ENCODE data around the gene ADAD1.

DNA sequence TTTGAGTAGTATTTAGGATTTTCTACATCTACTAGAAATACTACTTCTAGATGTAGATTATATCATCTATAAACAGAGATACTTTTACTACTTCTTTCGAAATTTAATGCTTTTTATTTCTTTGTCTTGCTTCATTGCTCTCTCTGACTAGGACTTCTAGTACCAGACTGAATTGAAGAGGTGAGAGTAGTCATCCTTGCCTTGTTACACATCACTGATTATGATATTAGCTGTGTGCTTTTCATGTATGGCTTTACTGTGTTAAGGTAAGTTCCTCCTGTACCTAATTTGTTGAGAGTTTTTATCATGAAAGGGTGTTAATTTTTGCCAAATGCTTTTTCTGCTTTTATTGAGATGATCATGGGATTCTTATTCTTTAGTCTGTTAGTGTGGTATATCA lies 97.3 kb downstream of the ADAD1 start:
- TF ChIP-seq, protein P1, sequence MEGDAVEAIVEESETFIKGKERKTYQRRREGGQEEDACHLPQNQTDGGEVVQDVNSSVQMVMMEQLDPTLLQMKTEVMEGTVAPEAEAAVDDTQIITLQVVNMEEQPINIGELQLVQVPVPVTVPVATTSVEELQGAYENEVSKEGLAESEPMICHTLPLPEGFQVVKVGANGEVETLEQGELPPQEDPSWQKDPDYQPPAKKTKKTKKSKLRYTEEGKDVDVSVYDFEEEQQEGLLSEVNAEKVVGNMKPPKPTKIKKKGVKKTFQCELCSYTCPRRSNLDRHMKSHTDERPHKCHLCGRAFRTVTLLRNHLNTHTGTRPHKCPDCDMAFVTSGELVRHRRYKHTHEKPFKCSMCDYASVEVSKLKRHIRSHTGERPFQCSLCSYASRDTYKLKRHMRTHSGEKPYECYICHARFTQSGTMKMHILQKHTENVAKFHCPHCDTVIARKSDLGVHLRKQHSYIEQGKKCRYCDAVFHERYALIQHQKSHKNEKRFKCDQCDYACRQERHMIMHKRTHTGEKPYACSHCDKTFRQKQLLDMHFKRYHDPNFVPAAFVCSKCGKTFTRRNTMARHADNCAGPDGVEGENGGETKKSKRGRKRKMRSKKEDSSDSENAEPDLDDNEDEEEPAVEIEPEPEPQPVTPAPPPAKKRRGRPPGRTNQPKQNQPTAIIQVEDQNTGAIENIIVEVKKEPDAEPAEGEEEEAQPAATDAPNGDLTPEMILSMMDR (conservative IDR thresholded peaks at IDR 0.05; ENCODE audit: low read length), result no peak
- TF ChIP-seq EZH2phosphoT487 (IDR thresholded peaks at IDR 0.05; ENCODE audit: borderline replicate concordance), result no peak

Data from Loucy (cell line).